ENCODE results near the gene SVIL. TPM values are rescaled to one million over a fixed set of nuclear protein-coding genes. Genes with fewer than 3 reads are reported as not detected.
A peak's percentile ranks its signal among the peaks of the same experiment; 100 is the strongest.
"Not testable (repeated sequence)": the region's sequence is repeated elsewhere in the genome, so short reads cannot be mapped to it uniquely, and the experiment has no call there.

Gene SVIL
- total and polyA plus RNA-seq, 2 of the 13 experiments (the other 11 are each of a cell fraction or from before 2014, with no cell fraction given) = 3.9 to 12.1 TPM

- CTCF ChIA-PET (ENCODE audit: low intra/inter-chr PET ratio, low total read pairs) = interaction anchor here (1.0 kb wide), 1 partner anchor 19 kb away, joined by 3 read pairs; no protein-coding TSS in a partner anchor
- H2AFZ ChIP-seq (ENCODE audit: low read length); intact Hi-C loops (cut with micrococcal nuclease; ENCODE audit: unreplicated experiment); H4K20me1 ChIP-seq (ENCODE audit: insufficient read depth, low read length); H3K4me3 ChIP-seq (replicated peaks in 1 of 3; ENCODE audit: insufficient read depth in 1 of 3, low read depth in 2 of 3, low read length in 3 of 3); H3K4me1 ChIP-seq (ENCODE audit: insufficient read depth, low read length); H3K27ac ChIP-seq (ENCODE audit: extremely low read length, insufficient read depth, low read length); H3K79me2 ChIP-seq (ENCODE audit: insufficient read depth, low read length); H3K4me2 ChIP-seq (ENCODE audit: low read depth, low read length); H3K9ac ChIP-seq (ENCODE audit: insufficient read depth, low read depth, low read length); BruUV-seq (replicated peaks); in situ Hi-C loops (cut with HindIII; ENCODE audit: extremely low pct_ligation_motif_present, low pct_unique_long_range_greater_than_20kb); DNase-seq (ENCODE audit: low spot score); POLR2A ChIA-PET; H3K9me3 ChIP-seq (ENCODE audit: low read length); H3K27me3 ChIP-seq (ENCODE audit: control insufficient read depth in 1 of 2, insufficient read depth in 2 of 2, low read length in 2 of 2); FAIRE-seq; TF ChIP-seq USF2 (IDR thresholded peaks at IDR 0.05; ENCODE audit: low read depth, low read length): not testable (repeated sequence)
- peak; percentile 33; the same call in 1 of the 2 replicates for TF ChIP-seq NFYC (CRISPR knock-in tag; IDR thresholded peaks at IDR 0.05)
- TF ChIP-seq USF2 (CRISPR knock-in tag; IDR thresholded peaks at IDR 0.05; ENCODE audit: borderline replicate concordance) = peak; percentile 26; the same call in 1 of the 2 replicates
- peaks cover 5 to 26% of the 10 kb centered on the region in 2 experiments; a peak in 4 of 5 replicates for H3K36me3 ChIP-seq (replicated peaks in 1 of 2; ENCODE audit: control insufficient read depth in 1 of 2, insufficient read depth in 2 of 2, low read length in 2 of 2)
- ATAC-seq = peak; percentile 54
- WGBS (ENCODE audit: low lambda C conversion rate) = 100% methylated on average over 3 of the region's 4 CpGs
These were observed 170.1 kb downstream of the SVIL start for GRCh38 chr10:29464671-29465171.

- CTCF ChIA-PET (ENCODE audit: low intra/inter-chr PET ratio, low total read pairs) = no interaction called here
- H3K9me3 ChIP-seq (ENCODE audit: low read length) = no peaks in the 10 kb centered on the region
- 96% methylated on average over 4 of the region's 5 CpGs for WGBS (ENCODE audit: low lambda C conversion rate)
- H3K4me1 ChIP-seq (ENCODE audit: insufficient read depth, low read length) = peaks cover 9% of the 10 kb centered on the region; the same call in 1 of the 2 replicates
- no peaks in the 10 kb centered on the region for H3K79me2 ChIP-seq (ENCODE audit: insufficient read depth, low read length)
- no peaks in the 10 kb centered on the region for H4K20me1 ChIP-seq (ENCODE audit: insufficient read depth, low read length)
- ATAC-seq = no peak
- no peak overlapping the region for H2AFZ ChIP-seq (ENCODE audit: low read length)
- no peak overlapping the region for H3K9ac ChIP-seq (ENCODE audit: insufficient read depth, low read depth, low read length)
- POLR2A ChIA-PET = no interaction called here
- BruUV-seq (replicated peaks) = no TSS peak
- H3K27ac ChIP-seq (ENCODE audit: extremely low read length, insufficient read depth, low read length) = no peak overlapping the region
- H3K36me3 ChIP-seq (replicated peaks in 1 of 2; ENCODE audit: control insufficient read depth in 1 of 2, insufficient read depth in 2 of 2, low read length in 2 of 2) = peaks cover 0 to 32% of the 10 kb centered on the region in 2 experiments; a peak in 2 of 5 replicates
- FAIRE-seq = no peak
- H3K4me2 ChIP-seq (ENCODE audit: low read depth, low read length) = no peak overlapping the region
- DNase-seq (ENCODE audit: low spot score) = no peak
- in situ Hi-C loops (cut with HindIII; ENCODE audit: extremely low pct_ligation_motif_present, low pct_unique_long_range_greater_than_20kb) (no loop called here), intact Hi-C loops (cut with micrococcal nuclease; ENCODE audit: unreplicated experiment) (no loop called here)
- no peak overlapping the region for H3K4me3 ChIP-seq (replicated peaks in 1 of 3; ENCODE audit: insufficient read depth in 1 of 3, low read depth in 2 of 3, low read length in 3 of 3)
- no peaks in the 10 kb centered on the region for H3K27me3 ChIP-seq (ENCODE audit: control insufficient read depth in 1 of 2, insufficient read depth in 2 of 2, low read length in 2 of 2)
- TF ChIP-seq ARHGAP35 (CRISPR knock-in tag; IDR thresholded peaks at IDR 0.05; ENCODE audit: borderline replicate concordance) (no peak), PBX3 (CRISPR knock-in tag; IDR thresholded peaks at IDR 0.05; ENCODE audit: borderline replicate concordance) (no peak), E2F2 (CRISPR knock-in tag; IDR thresholded peaks at IDR 0.05; ENCODE audit: borderline replicate concordance) (no peak), ZMYM3 (CRISPR knock-in tag; IDR thresholded peaks at IDR 0.05) (no peak), EHMT2 (IDR thresholded peaks at IDR 0.05; ENCODE audit: borderline replicate concordance, low read depth, low read length) (no peak), REPIN1 (CRISPR knock-in tag; IDR thresholded peaks at IDR 0.05; ENCODE audit: borderline replicate concordance, low read depth) (no peak), SNAI1 (CRISPR knock-in tag; IDR thresholded peaks at IDR 0.05; ENCODE audit: borderline replicate concordance) (no peak), ZNF235 (CRISPR knock-in tag; IDR thresholded peaks at IDR 0.05; ENCODE audit: borderline replicate concordance) (no peak), ZSCAN22 (CRISPR knock-in tag; IDR thresholded peaks at IDR 0.05) (no peak), AHR (CRISPR knock-in tag; IDR thresholded peaks at IDR 0.05) (no peak)
These were observed 173.7 kb downstream of the SVIL start for GRCh38 chr10:29461042-29461441.
